ENCODE data around the gene MALRD1.

The MALRD1 gene

GRCh38 chr10:19570991-19571390 lies 522.4 kb downstream of the MALRD1 start:
- no peak for DNase-seq (ENCODE audit: low read depth in 4 of 4, low spot score in 1 of 4)

GRCh38 chr10:19572056-19572455 lies 523.5 kb downstream of the MALRD1 start:
- DNase-seq (ENCODE audit: low read depth in 4 of 4, low spot score in 1 of 4): no peak

GRCh38 chr10:19576576-19576975 lies 528.0 kb downstream of the MALRD1 start:
- no peak for DNase-seq (ENCODE audit: low read depth in 4 of 4, low spot score in 1 of 4)

- DNase-seq (ENCODE audit: low read depth in 4 of 4, low spot score in 1 of 4): no peak
These were observed 528.8 kb downstream of the MALRD1 start for GRCh38 chr10:19577381-19577780.

GRCh38 chr10:19577807-19578206 lies 529.2 kb downstream of the MALRD1 start:
- no peak for DNase-seq (ENCODE audit: low read depth in 4 of 4, low spot score in 1 of 4)

- DNase-seq (ENCODE audit: low read depth in 4 of 4, low spot score in 1 of 4): no peak
These were observed 530.0 kb downstream of the MALRD1 start for GRCh38 chr10:19578571-19578970.

- no peak for DNase-seq (ENCODE audit: low read depth in 4 of 4, low spot score in 1 of 4)
These were observed 531.4 kb downstream of the MALRD1 start for GRCh38 chr10:19579761-19580545.

GRCh38 chr10:19580691-19581090 lies 532.1 kb downstream of the MALRD1 start:
- no peak for DNase-seq (ENCODE audit: low read depth in 4 of 4, low spot score in 1 of 4)

- DNase-seq (ENCODE audit: low read depth in 4 of 4, low spot score in 1 of 4): no peak
These were observed 540.0 kb downstream of the MALRD1 start for GRCh38 chr10:19588608-19589007.

- no peak for DNase-seq (ENCODE audit: low read depth in 4 of 4, low spot score in 1 of 4)
These were observed 543.7 kb downstream of the MALRD1 start for GRCh38 chr10:19592276-19592675.

- DNase-seq (ENCODE audit: low read depth in 4 of 4, low spot score in 1 of 4): no peak
These were observed 546.7 kb downstream of the MALRD1 start for GRCh38 chr10:19595212-19595845.

- DNase-seq (ENCODE audit: low read depth in 4 of 4, low spot score in 1 of 4): no peak
These were observed 557.2 kb downstream of the MALRD1 start for GRCh38 chr10:19605806-19606205.

- no peak for DNase-seq (ENCODE audit: low read depth in 4 of 4, low spot score in 1 of 4)
These were observed 558.4 kb downstream of the MALRD1 start for GRCh38 chr10:19606968-19607367.

GRCh38 chr10:19611775-19612174 lies 563.2 kb downstream of the MALRD1 start:
- DNase-seq (ENCODE audit: low read depth in 4 of 4, low spot score in 1 of 4): no peak

- no peak for DNase-seq (ENCODE audit: low read depth in 4 of 4, low spot score in 1 of 4)
These were observed 568.4 kb downstream of the MALRD1 start for GRCh38 chr10:19616966-19617365.

GRCh38 chr10:19620811-19621210 lies 572.2 kb downstream of the MALRD1 start:
- DNase-seq (ENCODE audit: low read depth in 4 of 4, low spot score in 1 of 4): no peak

- no peak for DNase-seq (ENCODE audit: low read depth in 4 of 4, low spot score in 1 of 4)
These were observed 574.7 kb downstream of the MALRD1 start for GRCh38 chr10:19623321-19623720.

- no peak for DNase-seq (ENCODE audit: low read depth in 4 of 4, low spot score in 1 of 4)
These were observed 577.6 kb downstream of the MALRD1 start for GRCh38 chr10:19626156-19626555.

GRCh38 chr10:19628767-19629560 lies 580.4 kb downstream of the MALRD1 start:
- DNase-seq (ENCODE audit: low read depth in 4 of 4, low spot score in 1 of 4): no peak

- no peak for DNase-seq (ENCODE audit: low read depth in 4 of 4, low spot score in 1 of 4)
These were observed 581.0 kb downstream of the MALRD1 start for GRCh38 chr10:19629567-19629966.

GRCh38 chr10:19634163-19634562 lies 585.6 kb downstream of the MALRD1 start:
- DNase-seq (ENCODE audit: low read depth in 4 of 4, low spot score in 1 of 4): no peak
